Measurements from ENCODE around the gene LRRIQ3.

LRRIQ3 gene

GRCh38 chr1:74005533-74005932, 192.4 kb downstream of the LRRIQ3 start:
- TF ChIP-seq BACH2 (CRISPR knock-in tag; IDR thresholded peaks at IDR 0.05; ENCODE audit: borderline replicate concordance): no peak
- no peak for TF ChIP-seq ESRRG (CRISPR knock-in tag; IDR thresholded peaks at IDR 0.05)
- TF ChIP-seq ZNF70 (CRISPR knock-in tag; IDR thresholded peaks at IDR 0.05): no peak
- TF ChIP-seq ZNF8 (CRISPR knock-in tag; IDR thresholded peaks at IDR 0.05): no peak
- ATAC-seq: no peak

- ATAC-seq: no peak
- TF ChIP-seq GLIS3 (CRISPR knock-in tag; IDR thresholded peaks at IDR 0.05): no peak
- no peak for TF ChIP-seq ESRRG (CRISPR knock-in tag; IDR thresholded peaks at IDR 0.05)
- TF ChIP-seq ISL1 (CRISPR knock-in tag; IDR thresholded peaks at IDR 0.05): no peak
- TF ChIP-seq SNAI2 (CRISPR knock-in tag; IDR thresholded peaks at IDR 0.05): no peak
- no peak for TF ChIP-seq ARNTL (CRISPR knock-in tag; IDR thresholded peaks at IDR 0.05; ENCODE audit: borderline replicate concordance, low read depth)
- no peak for TF ChIP-seq RARB (CRISPR knock-in tag; IDR thresholded peaks at IDR 0.05)
- TF ChIP-seq ZFP30 (CRISPR knock-in tag; IDR thresholded peaks at IDR 0.05): no peak
- no peak for TF ChIP-seq ZNF70 (CRISPR knock-in tag; IDR thresholded peaks at IDR 0.05)
- no peak for TF ChIP-seq TOX (CRISPR knock-in tag; IDR thresholded peaks at IDR 0.05; ENCODE audit: borderline replicate concordance)
- no peak for TF ChIP-seq CSDC2 (CRISPR knock-in tag; IDR thresholded peaks at IDR 0.05)
- TF ChIP-seq ZC3H10 (CRISPR knock-in tag; IDR thresholded peaks at IDR 0.05): no peak
- TF ChIP-seq TCF4 (CRISPR knock-in tag; IDR thresholded peaks at IDR 0.05; ENCODE audit: borderline replicate concordance): no peak
- TF ChIP-seq ZNF8 (CRISPR knock-in tag; IDR thresholded peaks at IDR 0.05): no peak
- no peak for TF ChIP-seq PATZ1 (CRISPR knock-in tag; IDR thresholded peaks at IDR 0.05; ENCODE audit: borderline replicate concordance)
- no peak for TF ChIP-seq ZFP3 (CRISPR knock-in tag; IDR thresholded peaks at IDR 0.05)
Measured at GRCh38 chr1:74003806-74004205, 194.2 kb downstream of the LRRIQ3 start.

- TF ChIP-seq BACH2 (CRISPR knock-in tag; IDR thresholded peaks at IDR 0.05; ENCODE audit: borderline replicate concordance) (no peak), ESRRG (CRISPR knock-in tag; IDR thresholded peaks at IDR 0.05) (no peak), SNAI2 (CRISPR knock-in tag; IDR thresholded peaks at IDR 0.05) (no peak), RARB (CRISPR knock-in tag; IDR thresholded peaks at IDR 0.05) (no peak), ZNF8 (CRISPR knock-in tag; IDR thresholded peaks at IDR 0.05) (no peak), ZC3H10 (CRISPR knock-in tag; IDR thresholded peaks at IDR 0.05) (no peak), POU6F1 (CRISPR knock-in tag; IDR thresholded peaks at IDR 0.05; ENCODE audit: borderline replicate concordance, low read depth) (no peak), CSDC2 (CRISPR knock-in tag; IDR thresholded peaks at IDR 0.05) (no peak), ZFP3 (CRISPR knock-in tag; IDR thresholded peaks at IDR 0.05) (no peak)
- ATAC-seq: peak; percentile 59; the same call in 2 of the 3 replicates
Measured at GRCh38 chr1:73998348-73998959, 199.5 kb downstream of the LRRIQ3 start.

- ATAC-seq: no peak
- TF ChIP-seq ZNF565 (CRISPR knock-in tag; conservative IDR thresholded peaks at IDR 0.05; ENCODE audit: low read depth) (no peak), TOX (CRISPR knock-in tag; IDR thresholded peaks at IDR 0.05; ENCODE audit: borderline replicate concordance) (no peak), ZFP3 (CRISPR knock-in tag; IDR thresholded peaks at IDR 0.05) (0 out of 2 replicates have a peak, but pooled peaks have one; percentile 16), CREB5 (CRISPR knock-in tag; IDR thresholded peaks at IDR 0.05; ENCODE audit: low read depth) (peak; percentile 66), GLIS3 (CRISPR knock-in tag; IDR thresholded peaks at IDR 0.05) (no peak), ZNF8 (CRISPR knock-in tag; IDR thresholded peaks at IDR 0.05) (no peak), TSHZ2 (CRISPR knock-in tag; IDR thresholded peaks at IDR 0.05) (no peak), CSRNP3 (CRISPR knock-in tag; IDR thresholded peaks at IDR 0.05) (no peak), RARB (CRISPR knock-in tag; IDR thresholded peaks at IDR 0.05) (no peak), BACH2 (CRISPR knock-in tag; IDR thresholded peaks at IDR 0.05; ENCODE audit: borderline replicate concordance) (no peak), ZFP30 (CRISPR knock-in tag; IDR thresholded peaks at IDR 0.05) (no peak), POU6F1 (CRISPR knock-in tag; IDR thresholded peaks at IDR 0.05; ENCODE audit: borderline replicate concordance, low read depth) (no peak), OSR1 (CRISPR knock-in tag; IDR thresholded peaks at IDR 0.05) (no peak), ISL1 (CRISPR knock-in tag; IDR thresholded peaks at IDR 0.05) (peak; percentile 84), SNAI2 (CRISPR knock-in tag; IDR thresholded peaks at IDR 0.05) (no peak), ESRRG (CRISPR knock-in tag; IDR thresholded peaks at IDR 0.05) (no peak), CSDC2 (CRISPR knock-in tag; IDR thresholded peaks at IDR 0.05) (no peak)
Measured at GRCh38 chr1:73980324-73981040, 217.5 kb downstream of the LRRIQ3 start.

Measured in SK-N-SH treated with all-trans-retinoic acid at 6 μM for 48 hours (cell line).